Spleen (tissue), 11 donors: ENCODE measurements around the gene GYG2. TPM values are rescaled to one million over a fixed set of nuclear protein-coding genes. Genes with fewer than 3 reads are reported as not detected.
"Not testable (repeated sequence)": the region's sequence is repeated elsewhere in the genome, so short reads cannot be mapped to it uniquely, and the experiment has no call there.

Source experiments
- DNase-seq: peaks from one replicate; pipeline ENCODE4 v3.0.0-alpha.2; 2020
- H3K27ac ChIP-seq, 8 donors: fragments of 200-600 bp; sonication (generic) in 7 of 8; 1 replicate in 4 of 8; 2 replicates in 4 of 8; pipeline versions ENCODE4 v1.5.0 to v1.8.0; 2016 to 2021; ENCODE audit warnings: inconsistent platforms in 4 of 8, mild to moderate bottlenecking in 4 of 8, moderate library complexity in 1 of 8
- H3K27me3 ChIP-seq, 7 donors: fragments of 200-600 bp; sonication (generic) in 6 of 7; replicated peaks in 1 of 7; 1 replicate in 4 of 7; 2 replicates in 3 of 7; pipeline versions ENCODE4 v1.5.0 to v1.8.0; 2016 to 2021; ENCODE audit warnings: inconsistent platforms in 3 of 7, mild to moderate bottlenecking in 1 of 7
- H3K36me3 ChIP-seq, 6 donors: fragments of 200-600 bp; sonication (generic) in 5 of 6; 1 replicate in 4 of 6; 2 replicates in 2 of 6; pipeline versions ENCODE4 v1.5.0 to v1.8.0; 2016 to 2021; ENCODE audit warnings: inconsistent platforms in 2 of 6
- H3K4me1 ChIP-seq, 6 donors: fragments of 200-600 bp; sonication (generic) in 5 of 6; 1 replicate in 3 of 6; 2 replicates in 3 of 6; pipeline versions ENCODE4 v1.5.0 to v1.8.0; 2016 to 2021; ENCODE audit warnings: inconsistent platforms in 3 of 6
- H3K4me3 ChIP-seq, 8 donors: fragments of 200-600 bp; sonication (generic) in 7 of 8; 1 replicate in 4 of 8; 2 replicates in 4 of 8; pipeline versions ENCODE4 v1.5.0 to v1.8.0; 2016 to 2021; ENCODE audit warnings: inconsistent platforms in 4 of 8, mild to moderate bottlenecking in 4 of 8, moderate library complexity in 2 of 8
- H3K9me3 ChIP-seq, 8 donors: fragments of 200-600 bp; sonication (generic) in 7 of 8; 1 replicate in 4 of 8; 2 replicates in 4 of 8; pipeline versions ENCODE4 v1.5.0 to v1.8.0; 2016 to 2021; ENCODE audit warnings: inconsistent platforms in 4 of 8
- CTCF ChIP-seq, 11 experiments: fragments of 200-600 bp in 7 of 11; fragments of 450-650 bp in 4 of 11; sonication (generic) in 4 of 11; IDR thresholded peaks in 8 of 11; conservative IDR thresholded peaks in 3 of 11; 1 replicate in 7 of 11; 2 replicates in 4 of 11; pipeline versions ENCODE4 v1.4.0 to v1.8.0; 2016 to 2021; ENCODE audit warnings: antibody characterized with exemption in 11 of 11, inconsistent platforms in 4 of 11, mild to moderate bottlenecking in 1 of 11
- POLR2A ChIP-seq, 3 donors: fragments of 450-650 bp; IDR thresholded peaks; one replicate each; pipeline ENCODE4 v1.5.1; 2017; ENCODE audit warnings: antibody characterized with exemption in 3 of 3, mild to moderate bottlenecking in 1 of 3
- POLR2AphosphoS5 ChIP-seq, 3 donors: sonication (generic); formaldehyde crosslinking; IDR thresholded peaks; one replicate each; pipeline ENCODE4 v1.5.1; 2017; ENCODE audit warnings: antibody characterized with exemption in 3 of 3
- WGBS, 5 donors: extraction: QIAGEN DNeasy Blood & Tissue Kit in 3 of 5; methylation state at CpG; one replicate each; pipeline versions ENCODE4 v1.1.5 to v1.1.7; 2013 to 2018; 5-methylcytosine and 5-hydroxymethylcytosine counted together
- intact Hi-C: fragments of 100-400 bp; cut with DNase I; formaldehyde crosslinking; loops from one replicate; pipeline ENCODE4 v1.15.0; 2023; ENCODE audit warnings: low total_unique reads
- polyA plus RNA-seq, 3 donors: library from polyadenylated mRNA; stranded (reverse); fragments of 200-250 nt; gene quantifications; one replicate each; pipeline ENCODE4 v1.2.1, GENCODE V29; 2013
- total RNA-seq, 7 donors: library from RNA; depleted of rRNA in 3 of 7; stranded (reverse); fragments of >200 nt in 3 of 7; fragmentation: NEBNext Ultra II Directional in 4 of 7; extraction: Animal tissue kit (Norgen Biotek cat#: 25700) in 4 of 7; gene quantifications; one replicate each; pipeline versions ENCODE4 v1.1.0 to v1.2.1, GENCODE V29; 2016 to 2021
- donor health status: healthy with polysubstance abuse.
- donor health status: DM: no; HTN: no; CAD: no; lungs with moderate emphysema.
- donor health status: DM: no; HTN: no; CAD: no.
- donor health status: Bipolar disorder and iron deficiency.
- donor health status: healthy.
- donor health status: DM: no; HTN: no; CAD: no.
- donor health status: DM: yes; HTN: yes; CAD: no.

The GYG2 gene
- total and polyA plus RNA-seq, 10 donors, result 0.22 to 0.92 (median 0.35) TPM; not detected in 2

DNA sequence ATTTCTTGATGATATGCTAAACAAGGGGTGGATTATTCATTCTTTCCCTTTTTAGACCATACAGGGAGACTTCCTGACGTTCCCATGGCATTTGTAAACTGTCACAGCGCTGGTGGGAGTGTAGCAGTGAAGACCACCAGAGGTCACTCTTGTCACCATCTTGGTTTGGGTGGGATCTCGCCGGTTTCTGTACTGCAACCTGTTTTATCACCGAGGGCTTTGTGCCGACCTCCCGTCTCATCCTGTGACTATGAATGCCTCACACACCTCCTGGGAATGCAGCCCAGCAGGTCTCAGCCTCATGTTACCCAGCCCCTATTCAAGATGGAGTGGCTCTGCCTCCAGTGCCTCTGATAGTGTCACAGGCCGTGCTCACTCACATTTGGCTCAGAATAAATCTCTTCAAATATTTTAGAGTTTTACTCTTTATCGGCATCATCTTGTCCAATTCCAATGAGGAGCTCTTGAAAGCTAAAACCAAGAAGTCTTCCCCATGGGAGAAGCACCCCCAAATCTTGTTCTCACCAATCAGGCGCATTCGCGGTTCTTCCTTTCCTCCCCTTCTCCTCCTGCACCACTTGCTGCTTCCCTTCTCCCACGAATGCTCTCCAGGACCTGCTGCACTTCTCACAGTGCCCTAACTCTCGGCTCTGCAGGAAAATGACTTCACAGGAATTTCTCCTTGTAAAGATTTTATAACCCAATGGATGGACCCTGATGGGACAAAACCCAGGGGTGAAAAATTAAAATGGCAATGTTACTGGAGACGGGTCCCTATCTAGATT, 61.2 kb downstream of the GYG2 start:
- DNase-seq, H3K9me3 ChIP-seq, intact Hi-C loops, H3K36me3 ChIP-seq, H3K27me3 ChIP-seq: not testable (repeated sequence)
- peak overlapping the region in 1 of 8 donors; percentile 37 for H3K27ac ChIP-seq
- H3K4me1 ChIP-seq, result peaks cover 0 to 10% (median 3%) of the 10 kb centered on the region in 6 donors
- TF ChIP-seq CTCF (IDR thresholded peaks at IDR 0.05 in 8 of 11, conservative IDR thresholded peaks at IDR 0.05 in 3 of 11), result peak in 6 of 11 experiments; percentile 15 to 44 (median 32)
- peak overlapping the region in 7 of 8 donors; percentile 16 to 69 (median 34) for H3K4me3 ChIP-seq
- WGBS, 5 donors, result 28 to 43% (median 36%) methylated on average over 13 to 15 of the region's 15 CpGs

DNA sequence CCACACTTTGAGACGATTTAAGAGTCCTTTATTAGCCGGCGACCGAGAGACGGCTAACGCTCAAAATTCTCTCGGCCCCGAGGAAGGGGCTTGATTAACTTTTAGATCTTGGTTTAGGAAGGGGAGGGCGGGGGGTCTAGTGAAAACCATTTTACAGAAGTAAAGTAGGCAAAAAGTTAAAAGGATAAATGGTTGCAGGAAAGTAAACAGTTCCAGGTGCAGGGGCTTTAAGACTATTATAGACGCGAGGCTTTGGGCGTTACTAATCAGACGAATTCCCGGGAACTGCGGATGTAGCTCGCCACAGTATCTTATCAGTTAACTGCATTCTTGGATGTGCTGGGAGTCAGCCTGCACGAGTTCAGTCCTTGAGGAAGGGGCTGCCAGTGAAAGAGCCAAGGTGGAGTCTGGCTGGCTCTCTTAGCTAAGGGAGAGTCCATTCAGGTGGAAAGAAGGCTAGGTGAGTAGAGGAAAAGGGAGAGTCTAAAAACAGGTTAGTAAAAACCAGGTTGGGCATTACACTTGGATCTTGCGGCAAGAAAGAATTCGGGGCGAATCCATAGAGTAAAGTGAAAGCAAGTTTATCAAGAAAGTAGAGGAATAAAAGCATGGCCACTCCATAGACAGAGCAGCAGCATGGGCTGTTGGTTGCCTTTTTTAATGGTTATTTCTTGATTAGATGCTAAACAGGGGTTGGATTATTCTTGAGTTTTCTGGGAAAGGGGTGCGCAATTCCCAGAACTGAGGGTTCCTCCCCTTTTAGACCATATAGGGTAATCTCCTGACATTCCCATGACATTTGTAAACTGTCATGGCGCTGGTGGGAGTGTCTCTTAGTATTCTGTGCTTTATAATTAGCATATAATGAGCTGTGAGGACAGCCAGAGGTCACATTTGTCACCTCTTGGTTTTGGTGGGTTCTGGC, 62.1 kb downstream of the GYG2 start:
- peaks cover 0 to 10% (median 4%) of the 10 kb centered on the region in 6 donors for H3K4me1 ChIP-seq
- H3K36me3 ChIP-seq, intact Hi-C loops, H3K9me3 ChIP-seq, DNase-seq, H3K27ac ChIP-seq, H3K27me3 ChIP-seq, H3K4me3 ChIP-seq: not testable (repeated sequence)
- WGBS, 5 donors, result 68 to 89% (median 77%) methylated on average over 17 to 20 of the region's 22 CpGs

DNA sequence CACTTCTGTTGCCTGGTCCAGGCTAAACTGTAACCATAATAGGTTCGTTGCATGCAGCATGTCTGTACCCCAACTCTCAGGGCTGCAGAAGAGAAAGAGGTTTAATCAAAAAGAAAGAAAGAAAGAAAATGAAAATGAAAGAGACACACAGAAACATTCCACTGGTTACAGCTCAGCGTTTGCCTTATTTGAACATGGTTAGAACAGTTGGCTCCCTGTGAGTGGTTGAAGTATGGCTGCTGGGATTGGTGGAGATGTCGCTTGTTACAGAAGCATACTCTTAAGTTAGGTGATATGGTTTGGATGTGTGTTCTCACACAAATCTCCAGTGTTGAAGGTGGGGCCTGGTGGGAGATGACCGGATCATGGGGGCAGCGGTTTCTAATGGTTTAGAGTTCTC, 64.1 kb downstream of the GYG2 start:
- DNase-seq, result no peak
- H3K9me3 ChIP-seq, result no peaks in the 10 kb centered on the region
- no peak for TF ChIP-seq CTCF (IDR thresholded peaks at IDR 0.05 in 8 of 11, conservative IDR thresholded peaks at IDR 0.05 in 3 of 11)
- no peak for TF ChIP-seq POLR2A (IDR thresholded peaks at IDR 0.05)
- no peak for TF ChIP-seq POLR2AphosphoS5 (IDR thresholded peaks at IDR 0.05)
- H3K4me1 ChIP-seq, result peaks cover 0 to 15% (median 7%) of the 10 kb centered on the region in 6 donors
- no peak overlapping the region for H3K27ac ChIP-seq
- H3K4me3 ChIP-seq, result no peak overlapping the region
- H3K27me3 ChIP-seq, result peaks cover 0 to 5% (median 0%) of the 10 kb centered on the region in 7 donors
- 79 to 90% (median 83%) methylated on average over 3 to 5 of the region's 5 CpGs for WGBS, 5 donors
- H3K36me3 ChIP-seq, result no peaks in the 10 kb centered on the region
- intact Hi-C loops, result no loop called here

DNA sequence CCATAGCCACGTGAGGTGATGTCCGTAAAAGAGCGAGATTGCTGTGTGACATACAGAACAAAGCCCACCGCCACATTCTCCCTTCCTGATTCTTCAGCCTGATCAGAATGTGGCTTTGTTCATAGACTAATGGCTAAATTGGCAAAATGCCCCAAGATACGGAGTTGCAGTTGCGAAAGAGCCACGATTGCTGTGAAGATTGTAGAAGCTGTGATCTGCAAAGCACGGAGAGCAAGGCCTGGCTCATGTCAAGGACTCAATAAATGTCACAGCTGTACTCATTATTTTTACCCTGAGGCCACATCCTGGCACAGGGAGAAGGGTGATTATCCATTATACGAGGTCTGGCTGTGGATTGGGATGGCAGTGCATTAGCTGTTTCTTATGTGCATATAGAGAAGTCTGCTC, 66.2 kb downstream of the GYG2 start:
- Histone ChIP-seq H3K27ac (no peak overlapping the region), H3K36me3 (no peaks in the 10 kb centered on the region), H3K4me1 (peaks cover 0 to 19% (median 9%) of the 10 kb centered on the region in 6 donors), H3K4me3 (no peak overlapping the region), H3K27me3 (peaks cover 0 to 4% (median 0%) of the 10 kb centered on the region in 7 donors), H3K9me3 (no peaks in the 10 kb centered on the region)
- 29 to 63% (median 38%) methylated on average over 9 of the region's 9 CpGs for WGBS, 5 donors
- intact Hi-C loops, result no loop called here
- DNase-seq, result no peak
- TF ChIP-seq POLR2A (IDR thresholded peaks at IDR 0.05) (no peak), CTCF (IDR thresholded peaks at IDR 0.05 in 8 of 11, conservative IDR thresholded peaks at IDR 0.05 in 3 of 11) (no peak), POLR2AphosphoS5 (IDR thresholded peaks at IDR 0.05) (no peak)
